ENCODE data around the gene CDK10. TPM values are rescaled to one million over a fixed set of nuclear protein-coding genes. Genes with fewer than 3 reads are reported as not detected.

The CDK10 gene
- polyA plus RNA-seq, 3 donors, result 16.5 to 107 (median 18.3) TPM

GRCh38 chr16:89720551-89720812 is 34.0 kb downstream of the CDK10 start:
- H4K20me1 ChIP-seq (ENCODE audit: insufficient read depth, low read length), result peaks cover 37% of the 10 kb centered on the region
- peaks cover 14 to 26% of the 10 kb centered on the region in 2 donors for H3K36me3 ChIP-seq (replicated peaks in 1 of 2; ENCODE audit: control insufficient read depth in 1 of 2, insufficient read depth in 2 of 2, low read length in 2 of 2)
- DNase-seq, result no peak
- WGBS (ENCODE audit: insufficient coverage), result under 1% methylated on average over 29 of the region's 29 CpGs
- peak overlapping the region; percentile 77 for H2AFZ ChIP-seq (ENCODE audit: insufficient read depth, low read depth, low read length, poor library complexity, severe bottlenecking)
- Mint-ChIP-seq H3K27me3 (ENCODE audit: low read depth in 3 of 3) (no peaks in the 10 kb centered on the region), H3K4me3 (peak overlapping the region; percentile 85 to 93), H3K4me1 (peaks cover 51% of the 10 kb centered on the region), H3K36me3 (peaks cover 19 to 41% of the 10 kb centered on the region in 2 donors), H3K27ac (peak overlapping the region; percentile 96 to 99 (median 98)), H3K9me3 (no peaks in the 10 kb centered on the region)
- no peak for TF ChIP-seq CTCF (IDR thresholded peaks at IDR 0.05)
- peak overlapping the region; percentile 92 for H3K9ac ChIP-seq (ENCODE audit: insufficient read depth, low read length, poor library complexity, severe bottlenecking)
- intact Hi-C loops (cut with micrococcal nuclease), result loop anchor here (2.0 to 5.0 kb wide), 3 partner anchors 40 to 158 kb away; partner anchors contain the start of gene RPL13 (in 1 of the 2)
- H3K79me2 ChIP-seq (ENCODE audit: insufficient read depth, low read length), result peaks cover 47% of the 10 kb centered on the region
- peak overlapping the region; percentile 99 for H3K4me2 ChIP-seq (replicated peaks; ENCODE audit: extremely low read depth, low read length, poor library complexity, severe bottlenecking)
- no peaks in the 10 kb centered on the region for H3K9me3 ChIP-seq (replicated peaks in 1 of 2; ENCODE audit: control insufficient read depth in 1 of 2, insufficient read depth in 1 of 2, low read length in 2 of 2)
- H3K4me1 ChIP-seq (ENCODE audit: control insufficient read depth in 1 of 2, insufficient read depth in 2 of 2, low read length in 2 of 2), result peaks cover 45 to 57% of the 10 kb centered on the region in 2 donors
- H3K4me3 ChIP-seq (replicated peaks in 1 of 3; ENCODE audit: low read depth in 2 of 3, low read length in 3 of 3), result peak overlapping the region; percentile 51 to 97 (median 64)
- H3K27ac ChIP-seq (ENCODE audit: low read depth in 1 of 2, low read length in 2 of 2), result peak overlapping the region; percentile 92
- H3K27me3 ChIP-seq (ENCODE audit: control insufficient read depth in 2 of 2, insufficient read depth in 2 of 2, low read length in 2 of 2), result no peaks in the 10 kb centered on the region

- Histone ChIP-seq H3K27ac (ENCODE audit: low read depth in 1 of 2, low read length in 2 of 2) (peak within 1 kb of the TSS; percentile 92), H3K9me3 (replicated peaks in 1 of 2; ENCODE audit: control insufficient read depth in 1 of 2, insufficient read depth in 1 of 2, low read length in 2 of 2) (no peaks in the 10 kb centered on the region), H3K4me1 (ENCODE audit: control insufficient read depth in 1 of 2, insufficient read depth in 2 of 2, low read length in 2 of 2) (peaks cover 45 to 57% of the 10 kb centered on the region in 2 donors), H4K20me1 (ENCODE audit: insufficient read depth, low read length) (peaks cover 42% of the 10 kb centered on the region), H3K36me3 (replicated peaks in 1 of 2; ENCODE audit: control insufficient read depth in 1 of 2, insufficient read depth in 2 of 2, low read length in 2 of 2) (peaks cover 14 to 31% of the 10 kb centered on the region in 2 donors), H3K4me2 (replicated peaks; ENCODE audit: extremely low read depth, low read length, poor library complexity, severe bottlenecking) (peak within 1 kb of the TSS; percentile 99), H3K4me3 (replicated peaks in 1 of 3; ENCODE audit: low read depth in 2 of 3, low read length in 3 of 3) (peak within 1 kb of the TSS; percentile 51 to 97 (median 64)), H3K27me3 (ENCODE audit: control insufficient read depth in 2 of 2, insufficient read depth in 2 of 2, low read length in 2 of 2) (no peaks in the 10 kb centered on the region), H2AFZ (ENCODE audit: insufficient read depth, low read depth, low read length, poor library complexity, severe bottlenecking) (peak within 1 kb of the TSS; percentile 77), H3K79me2 (ENCODE audit: insufficient read depth, low read length) (peaks cover 52% of the 10 kb centered on the region), H3K9ac (ENCODE audit: insufficient read depth, low read length, poor library complexity, severe bottlenecking) (peak within 1 kb of the TSS; percentile 92)
- under 1% methylated on average over 103 of the region's 103 CpGs for WGBS (ENCODE audit: insufficient coverage)
- no peaks in the 10 kb centered on the region for H3K27me3 Mint-ChIP-seq (ENCODE audit: low read depth in 3 of 3)
- DNase-seq, result peak; percentile 61 to 64 (median 61)
- intact Hi-C loops (cut with micrococcal nuclease), result loop anchor here (2.0 to 5.0 kb wide), 3 partner anchors 40 to 159 kb away; partner anchors contain the start of gene RPL13 (in 1 of the 2)
- TF ChIP-seq CTCF (IDR thresholded peaks at IDR 0.05), result no peak
- H3K4me3 Mint-ChIP-seq, result peak within 1 kb of the TSS; percentile 91 to 94
- peaks cover 51% of the 10 kb centered on the region for H3K4me1 Mint-ChIP-seq
- peak within 1 kb of the TSS; percentile 96 to 99 (median 98) for H3K27ac Mint-ChIP-seq
- peaks cover 19 to 41% of the 10 kb centered on the region in 2 donors for H3K36me3 Mint-ChIP-seq
- H3K9me3 Mint-ChIP-seq, result no peaks in the 10 kb centered on the region
These were observed 34.5 kb downstream of the CDK10 start, which contains the start of the genes VPS9D1 and ZNF276 for GRCh38 chr16:89720813-89721545. Gene VPS9D1 (minus strand): TSS chr16:89720898. CDS start chr16:89720861, 37 bp downstream. Gene ZNF276 (plus strand): TSS chr16:89721537. CDS start chr16:89721641, 104 bp downstream.
